ENCODE measurements around the gene PARVG.
A peak's percentile ranks its signal among the peaks of the same experiment; 100 is the strongest.

Gene PARVG

GRCh38 chr22:44181033-44181911 is 547 bp downstream of the PARVG start:
- DNase-seq: no peak

- no peak for DNase-seq
Observed at GRCh38 chr22:44181912-44182587, 1.3 kb downstream of the PARVG start.

- DNase-seq: no peak
Observed at GRCh38 chr22:44182588-44183286, 2.0 kb downstream of the PARVG start.

- DNase-seq: no peak
Observed at GRCh38 chr22:44183287-44183588, 2.5 kb downstream of the PARVG start.

- DNase-seq: no peak
Observed at GRCh38 chr22:44184006-44184405, 3.3 kb downstream of the PARVG start.

- no peak for DNase-seq
Observed at GRCh38 chr22:44185237-44186120, 4.8 kb downstream of the PARVG start.

- no peak for DNase-seq
Observed at GRCh38 chr22:44186121-44186510, 5.4 kb downstream of the PARVG start.

- DNase-seq: no peak
Observed at GRCh38 chr22:44186737-44187136, 6.0 kb downstream of the PARVG start.

GRCh38 chr22:44187652-44188230 is 7.0 kb downstream of the PARVG start:
- no peak for DNase-seq

GRCh38 chr22:44188316-44188715 is 7.6 kb downstream of the PARVG start:
- no peak for DNase-seq

- DNase-seq: no peak
Observed at GRCh38 chr22:44188986-44189630, 8.4 kb downstream of the PARVG start.

- no peak for DNase-seq
Observed at GRCh38 chr22:44190381-44190976, 9.8 kb downstream of the PARVG start.

GRCh38 chr22:44191036-44191454 is 10.3 kb downstream of the PARVG start:
- no peak for DNase-seq

- DNase-seq: peak; percentile 37
Observed at GRCh38 chr22:44192098-44192815, 11.5 kb downstream of the PARVG start.

- DNase-seq: no peak
Observed at GRCh38 chr22:44192816-44193534, 12.2 kb downstream of the PARVG start.

GRCh38 chr22:44193535-44193891 is 12.8 kb downstream of the PARVG start:
- no peak for DNase-seq

GRCh38 chr22:44194569-44194968 is 13.8 kb downstream of the PARVG start:
- no peak for DNase-seq

- DNase-seq: no peak
Observed at GRCh38 chr22:44195189-44195871, 14.6 kb downstream of the PARVG start.

GRCh38 chr22:44196241-44196640 is 15.5 kb downstream of the PARVG start:
- DNase-seq: no peak

- DNase-seq: no peak
Observed at GRCh38 chr22:44196731-44197131, 16.0 kb downstream of the PARVG start.
